ENCODE data around the gene ITGAD.

- TF ChIP-seq POLR2AphosphoS5 (IDR thresholded peaks at IDR 0.05; ENCODE audit: low read depth): no peak
- TF ChIP-seq, protein P1, sequence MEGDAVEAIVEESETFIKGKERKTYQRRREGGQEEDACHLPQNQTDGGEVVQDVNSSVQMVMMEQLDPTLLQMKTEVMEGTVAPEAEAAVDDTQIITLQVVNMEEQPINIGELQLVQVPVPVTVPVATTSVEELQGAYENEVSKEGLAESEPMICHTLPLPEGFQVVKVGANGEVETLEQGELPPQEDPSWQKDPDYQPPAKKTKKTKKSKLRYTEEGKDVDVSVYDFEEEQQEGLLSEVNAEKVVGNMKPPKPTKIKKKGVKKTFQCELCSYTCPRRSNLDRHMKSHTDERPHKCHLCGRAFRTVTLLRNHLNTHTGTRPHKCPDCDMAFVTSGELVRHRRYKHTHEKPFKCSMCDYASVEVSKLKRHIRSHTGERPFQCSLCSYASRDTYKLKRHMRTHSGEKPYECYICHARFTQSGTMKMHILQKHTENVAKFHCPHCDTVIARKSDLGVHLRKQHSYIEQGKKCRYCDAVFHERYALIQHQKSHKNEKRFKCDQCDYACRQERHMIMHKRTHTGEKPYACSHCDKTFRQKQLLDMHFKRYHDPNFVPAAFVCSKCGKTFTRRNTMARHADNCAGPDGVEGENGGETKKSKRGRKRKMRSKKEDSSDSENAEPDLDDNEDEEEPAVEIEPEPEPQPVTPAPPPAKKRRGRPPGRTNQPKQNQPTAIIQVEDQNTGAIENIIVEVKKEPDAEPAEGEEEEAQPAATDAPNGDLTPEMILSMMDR (conservative IDR thresholded peaks at IDR 0.05; ENCODE audit: low read depth in 2 of 2): no peak
- TF ChIP-seq, protein P2, sequence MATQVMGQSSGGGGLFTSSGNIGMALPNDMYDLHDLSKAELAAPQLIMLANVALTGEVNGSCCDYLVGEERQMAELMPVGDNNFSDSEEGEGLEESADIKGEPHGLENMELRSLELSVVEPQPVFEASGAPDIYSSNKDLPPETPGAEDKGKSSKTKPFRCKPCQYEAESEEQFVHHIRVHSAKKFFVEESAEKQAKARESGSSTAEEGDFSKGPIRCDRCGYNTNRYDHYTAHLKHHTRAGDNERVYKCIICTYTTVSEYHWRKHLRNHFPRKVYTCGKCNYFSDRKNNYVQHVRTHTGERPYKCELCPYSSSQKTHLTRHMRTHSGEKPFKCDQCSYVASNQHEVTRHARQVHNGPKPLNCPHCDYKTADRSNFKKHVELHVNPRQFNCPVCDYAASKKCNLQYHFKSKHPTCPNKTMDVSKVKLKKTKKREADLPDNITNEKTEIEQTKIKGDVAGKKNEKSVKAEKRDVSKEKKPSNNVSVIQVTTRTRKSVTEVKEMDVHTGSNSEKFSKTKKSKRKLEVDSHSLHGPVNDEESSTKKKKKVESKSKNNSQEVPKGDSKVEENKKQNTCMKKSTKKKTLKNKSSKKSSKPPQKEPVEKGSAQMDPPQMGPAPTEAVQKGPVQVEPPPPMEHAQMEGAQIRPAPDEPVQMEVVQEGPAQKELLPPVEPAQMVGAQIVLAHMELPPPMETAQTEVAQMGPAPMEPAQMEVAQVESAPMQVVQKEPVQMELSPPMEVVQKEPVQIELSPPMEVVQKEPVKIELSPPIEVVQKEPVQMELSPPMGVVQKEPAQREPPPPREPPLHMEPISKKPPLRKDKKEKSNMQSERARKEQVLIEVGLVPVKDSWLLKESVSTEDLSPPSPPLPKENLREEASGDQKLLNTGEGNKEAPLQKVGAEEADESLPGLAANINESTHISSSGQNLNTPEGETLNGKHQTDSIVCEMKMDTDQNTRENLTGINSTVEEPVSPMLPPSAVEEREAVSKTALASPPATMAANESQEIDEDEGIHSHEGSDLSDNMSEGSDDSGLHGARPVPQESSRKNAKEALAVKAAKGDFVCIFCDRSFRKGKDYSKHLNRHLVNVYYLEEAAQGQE (IDR thresholded peaks at IDR 0.05; ENCODE audit: unreplicated experiment): no peak
- TF ChIP-seq EZH2phosphoT487 (IDR thresholded peaks at IDR 0.05; ENCODE audit: unreplicated experiment): no peak
- TF ChIP-seq CREB1 (CRISPR knock-in tag; IDR thresholded peaks at IDR 0.05; ENCODE audit: low read depth): no peak
- no peak for TF ChIP-seq ETS1 (IDR thresholded peaks at IDR 0.05)
- no peak for TF ChIP-seq ZNF331 (CRISPR knock-in tag; IDR thresholded peaks at IDR 0.05; ENCODE audit: low read depth)
- TF ChIP-seq STAT1 (IDR thresholded peaks at IDR 0.05; ENCODE audit: unreplicated experiment): no peak
- TF ChIP-seq EZH2 (IDR thresholded peaks at IDR 0.05; ENCODE audit: low read depth, unreplicated experiment): no peak
- no peak for TF ChIP-seq ZNF462 (CRISPR knock-in tag; IDR thresholded peaks at IDR 0.05)
These were observed 48.8 kb downstream of the ITGAD start for GRCh38 chr16:31441956-31442355.

Measured in GM23338 (cell line).